Keratinocyte (primary cell): ENCODE results near the gene SELENOV.

Experiments used
- EZH2 ChIP-seq: IDR thresholded peaks from one replicate; pipeline ENCODE4 v1.6.1; 2012; ENCODE audit warnings: inconsistent platforms, mild to moderate bottlenecking, low read length, moderate library complexity
- TF ChIP-seq, protein P1 (sequence below), 3 experiments: IDR thresholded peaks in 1 of 3; conservative IDR thresholded peaks in 1 of 3; optimal IDR thresholded peaks in 1 of 3; 2 replicates in 2 of 3; 3 replicates in 1 of 3; pipeline versions ENCODE3 to v1.5.1; 2011; ENCODE audit warnings: low read length in 3 of 3, mild to moderate bottlenecking in 3 of 3, moderate library complexity in 2 of 3, control low read depth in 1 of 3, inconsistent platforms in 1 of 3; ENCODE audit not compliant: insufficient read depth in 2 of 3; ENCODE audit errors: extremely low read depth in 1 of 3

DNA sequence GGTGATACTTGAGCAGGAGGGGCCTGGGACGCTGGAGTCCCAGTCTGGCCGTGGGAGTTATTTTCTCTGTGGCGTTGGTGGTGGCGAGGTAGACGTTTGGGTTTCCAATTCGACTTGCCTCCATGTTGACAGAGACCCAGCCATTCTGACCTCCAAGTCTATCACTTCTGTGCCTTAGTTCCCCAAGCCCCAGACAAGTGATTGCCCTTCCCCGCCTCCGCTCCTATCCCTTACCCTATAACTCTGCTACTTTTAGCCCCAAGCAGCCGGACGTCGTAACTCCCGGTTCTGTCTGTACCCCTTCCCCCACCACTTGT lies 33.8 kb upstream of the SELENOV start:
- TF ChIP-seq, protein P1, sequence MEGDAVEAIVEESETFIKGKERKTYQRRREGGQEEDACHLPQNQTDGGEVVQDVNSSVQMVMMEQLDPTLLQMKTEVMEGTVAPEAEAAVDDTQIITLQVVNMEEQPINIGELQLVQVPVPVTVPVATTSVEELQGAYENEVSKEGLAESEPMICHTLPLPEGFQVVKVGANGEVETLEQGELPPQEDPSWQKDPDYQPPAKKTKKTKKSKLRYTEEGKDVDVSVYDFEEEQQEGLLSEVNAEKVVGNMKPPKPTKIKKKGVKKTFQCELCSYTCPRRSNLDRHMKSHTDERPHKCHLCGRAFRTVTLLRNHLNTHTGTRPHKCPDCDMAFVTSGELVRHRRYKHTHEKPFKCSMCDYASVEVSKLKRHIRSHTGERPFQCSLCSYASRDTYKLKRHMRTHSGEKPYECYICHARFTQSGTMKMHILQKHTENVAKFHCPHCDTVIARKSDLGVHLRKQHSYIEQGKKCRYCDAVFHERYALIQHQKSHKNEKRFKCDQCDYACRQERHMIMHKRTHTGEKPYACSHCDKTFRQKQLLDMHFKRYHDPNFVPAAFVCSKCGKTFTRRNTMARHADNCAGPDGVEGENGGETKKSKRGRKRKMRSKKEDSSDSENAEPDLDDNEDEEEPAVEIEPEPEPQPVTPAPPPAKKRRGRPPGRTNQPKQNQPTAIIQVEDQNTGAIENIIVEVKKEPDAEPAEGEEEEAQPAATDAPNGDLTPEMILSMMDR (optimal IDR thresholded peaks at IDR 0.05 in 1 of 3, IDR thresholded peaks at IDR 0.05 in 1 of 3, conservative IDR thresholded peaks at IDR 0.05 in 1 of 3; ENCODE audit: extremely low read depth in 1 of 3, insufficient read depth in 2 of 3, low read length in 3 of 3): no peak
- no peak for TF ChIP-seq EZH2
